ENCODE results near the gene PAQR3. TPM values are rescaled to one million over a fixed set of nuclear protein-coding genes. Genes with fewer than 3 reads are reported as not detected.

PAQR3 gene
- total and polyA plus RNA-seq, 2 experiments from 2014 or later, result 15.9 to 36.3 TPM

DNA sequence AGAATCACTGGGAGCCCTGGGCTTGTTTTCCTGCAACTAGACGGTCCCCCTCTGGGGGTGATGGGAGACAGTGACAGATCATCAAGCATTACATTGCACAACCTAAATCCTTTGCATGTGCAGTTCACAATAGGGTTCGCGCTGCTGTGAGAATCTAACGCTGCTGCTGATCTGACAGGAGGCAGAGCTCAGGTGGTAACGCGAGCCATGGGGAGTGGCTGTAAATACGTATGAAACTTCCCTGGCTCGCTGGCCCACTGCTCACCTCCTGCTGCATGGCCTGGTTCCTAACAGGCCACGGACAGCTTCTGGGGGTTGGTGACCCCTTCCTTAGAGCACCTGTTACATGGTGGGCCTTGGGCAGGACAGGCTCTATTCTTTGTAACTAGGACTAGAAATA, 10.4 kb downstream of the PAQR3 start:
- Mint-ChIP-seq H3K27ac (peak overlapping the region; percentile 39; the same call in 1 of the 2 replicates), H3K4me3 (no peak overlapping the region), H3K9me3 (no peaks in the 10 kb centered on the region)

More for the DNA sequence above, 10.4 kb downstream of the PAQR3 start:
- Histone ChIP-seq H2AFZ (no peak overlapping the region), H4K20me1 (replicated peaks; ENCODE audit: insufficient read depth) (peaks cover 3% of the 10 kb centered on the region; the same call in 1 of the 2 replicates), H3K36me3 (ENCODE audit: insufficient read depth) (peaks cover 13% of the 10 kb centered on the region; the same call in 1 of the 2 replicates), H3K4me3 (no peak overlapping the region), H3K27ac (ENCODE audit: low read depth) (no peak overlapping the region), H3F3A (replicated peaks; ENCODE audit: low read depth) (no peaks in the 10 kb centered on the region), H3K9me2 (ENCODE audit: insufficient read depth) (no peaks in the 10 kb centered on the region), H3K4me2 (no peak overlapping the region), H3K27me3 (ENCODE audit: insufficient read depth) (no peaks in the 10 kb centered on the region), H3K4me1 (ENCODE audit: insufficient read depth) (no peaks in the 10 kb centered on the region), H3K79me2 (replicated peaks; ENCODE audit: insufficient read depth) (no peaks in the 10 kb centered on the region)
- Mint-ChIP-seq H3K27me3 (ENCODE audit: insufficient read depth, low read depth, poor library complexity) (no peaks in the 10 kb centered on the region), H3K36me3 (ENCODE audit: low read depth) (peaks cover 20% of the 10 kb centered on the region; the same call in 2 of the 3 replicates), H3K4me1 (no peaks in the 10 kb centered on the region)
- TF ChIP-seq POLR2AphosphoS5 (IDR thresholded peaks at IDR 0.05; ENCODE audit: low read depth) (no peak), ZNF331 (CRISPR knock-in tag; IDR thresholded peaks at IDR 0.05; ENCODE audit: low read depth) (no peak), CREB1 (CRISPR knock-in tag; IDR thresholded peaks at IDR 0.05; ENCODE audit: low read depth) (no peak), EZH2phosphoT487 (IDR thresholded peaks at IDR 0.05; ENCODE audit: unreplicated experiment) (no peak), STAT1 (IDR thresholded peaks at IDR 0.05; ENCODE audit: unreplicated experiment) (no peak), JUNB (IDR thresholded peaks at IDR 0.05; ENCODE audit: unreplicated experiment) (no peak), ZNF114 (CRISPR knock-in tag; IDR thresholded peaks at IDR 0.05) (no peak), EZH2 (IDR thresholded peaks at IDR 0.05; ENCODE audit: low read depth, unreplicated experiment) (no peak), NANOG (IDR thresholded peaks at IDR 0.05; ENCODE audit: borderline replicate concordance) (no peak)
- TF ChIP-seq, protein P1, sequence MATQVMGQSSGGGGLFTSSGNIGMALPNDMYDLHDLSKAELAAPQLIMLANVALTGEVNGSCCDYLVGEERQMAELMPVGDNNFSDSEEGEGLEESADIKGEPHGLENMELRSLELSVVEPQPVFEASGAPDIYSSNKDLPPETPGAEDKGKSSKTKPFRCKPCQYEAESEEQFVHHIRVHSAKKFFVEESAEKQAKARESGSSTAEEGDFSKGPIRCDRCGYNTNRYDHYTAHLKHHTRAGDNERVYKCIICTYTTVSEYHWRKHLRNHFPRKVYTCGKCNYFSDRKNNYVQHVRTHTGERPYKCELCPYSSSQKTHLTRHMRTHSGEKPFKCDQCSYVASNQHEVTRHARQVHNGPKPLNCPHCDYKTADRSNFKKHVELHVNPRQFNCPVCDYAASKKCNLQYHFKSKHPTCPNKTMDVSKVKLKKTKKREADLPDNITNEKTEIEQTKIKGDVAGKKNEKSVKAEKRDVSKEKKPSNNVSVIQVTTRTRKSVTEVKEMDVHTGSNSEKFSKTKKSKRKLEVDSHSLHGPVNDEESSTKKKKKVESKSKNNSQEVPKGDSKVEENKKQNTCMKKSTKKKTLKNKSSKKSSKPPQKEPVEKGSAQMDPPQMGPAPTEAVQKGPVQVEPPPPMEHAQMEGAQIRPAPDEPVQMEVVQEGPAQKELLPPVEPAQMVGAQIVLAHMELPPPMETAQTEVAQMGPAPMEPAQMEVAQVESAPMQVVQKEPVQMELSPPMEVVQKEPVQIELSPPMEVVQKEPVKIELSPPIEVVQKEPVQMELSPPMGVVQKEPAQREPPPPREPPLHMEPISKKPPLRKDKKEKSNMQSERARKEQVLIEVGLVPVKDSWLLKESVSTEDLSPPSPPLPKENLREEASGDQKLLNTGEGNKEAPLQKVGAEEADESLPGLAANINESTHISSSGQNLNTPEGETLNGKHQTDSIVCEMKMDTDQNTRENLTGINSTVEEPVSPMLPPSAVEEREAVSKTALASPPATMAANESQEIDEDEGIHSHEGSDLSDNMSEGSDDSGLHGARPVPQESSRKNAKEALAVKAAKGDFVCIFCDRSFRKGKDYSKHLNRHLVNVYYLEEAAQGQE (IDR thresholded peaks at IDR 0.05; ENCODE audit: unreplicated experiment), result no peak
- TF ChIP-seq, protein P2, sequence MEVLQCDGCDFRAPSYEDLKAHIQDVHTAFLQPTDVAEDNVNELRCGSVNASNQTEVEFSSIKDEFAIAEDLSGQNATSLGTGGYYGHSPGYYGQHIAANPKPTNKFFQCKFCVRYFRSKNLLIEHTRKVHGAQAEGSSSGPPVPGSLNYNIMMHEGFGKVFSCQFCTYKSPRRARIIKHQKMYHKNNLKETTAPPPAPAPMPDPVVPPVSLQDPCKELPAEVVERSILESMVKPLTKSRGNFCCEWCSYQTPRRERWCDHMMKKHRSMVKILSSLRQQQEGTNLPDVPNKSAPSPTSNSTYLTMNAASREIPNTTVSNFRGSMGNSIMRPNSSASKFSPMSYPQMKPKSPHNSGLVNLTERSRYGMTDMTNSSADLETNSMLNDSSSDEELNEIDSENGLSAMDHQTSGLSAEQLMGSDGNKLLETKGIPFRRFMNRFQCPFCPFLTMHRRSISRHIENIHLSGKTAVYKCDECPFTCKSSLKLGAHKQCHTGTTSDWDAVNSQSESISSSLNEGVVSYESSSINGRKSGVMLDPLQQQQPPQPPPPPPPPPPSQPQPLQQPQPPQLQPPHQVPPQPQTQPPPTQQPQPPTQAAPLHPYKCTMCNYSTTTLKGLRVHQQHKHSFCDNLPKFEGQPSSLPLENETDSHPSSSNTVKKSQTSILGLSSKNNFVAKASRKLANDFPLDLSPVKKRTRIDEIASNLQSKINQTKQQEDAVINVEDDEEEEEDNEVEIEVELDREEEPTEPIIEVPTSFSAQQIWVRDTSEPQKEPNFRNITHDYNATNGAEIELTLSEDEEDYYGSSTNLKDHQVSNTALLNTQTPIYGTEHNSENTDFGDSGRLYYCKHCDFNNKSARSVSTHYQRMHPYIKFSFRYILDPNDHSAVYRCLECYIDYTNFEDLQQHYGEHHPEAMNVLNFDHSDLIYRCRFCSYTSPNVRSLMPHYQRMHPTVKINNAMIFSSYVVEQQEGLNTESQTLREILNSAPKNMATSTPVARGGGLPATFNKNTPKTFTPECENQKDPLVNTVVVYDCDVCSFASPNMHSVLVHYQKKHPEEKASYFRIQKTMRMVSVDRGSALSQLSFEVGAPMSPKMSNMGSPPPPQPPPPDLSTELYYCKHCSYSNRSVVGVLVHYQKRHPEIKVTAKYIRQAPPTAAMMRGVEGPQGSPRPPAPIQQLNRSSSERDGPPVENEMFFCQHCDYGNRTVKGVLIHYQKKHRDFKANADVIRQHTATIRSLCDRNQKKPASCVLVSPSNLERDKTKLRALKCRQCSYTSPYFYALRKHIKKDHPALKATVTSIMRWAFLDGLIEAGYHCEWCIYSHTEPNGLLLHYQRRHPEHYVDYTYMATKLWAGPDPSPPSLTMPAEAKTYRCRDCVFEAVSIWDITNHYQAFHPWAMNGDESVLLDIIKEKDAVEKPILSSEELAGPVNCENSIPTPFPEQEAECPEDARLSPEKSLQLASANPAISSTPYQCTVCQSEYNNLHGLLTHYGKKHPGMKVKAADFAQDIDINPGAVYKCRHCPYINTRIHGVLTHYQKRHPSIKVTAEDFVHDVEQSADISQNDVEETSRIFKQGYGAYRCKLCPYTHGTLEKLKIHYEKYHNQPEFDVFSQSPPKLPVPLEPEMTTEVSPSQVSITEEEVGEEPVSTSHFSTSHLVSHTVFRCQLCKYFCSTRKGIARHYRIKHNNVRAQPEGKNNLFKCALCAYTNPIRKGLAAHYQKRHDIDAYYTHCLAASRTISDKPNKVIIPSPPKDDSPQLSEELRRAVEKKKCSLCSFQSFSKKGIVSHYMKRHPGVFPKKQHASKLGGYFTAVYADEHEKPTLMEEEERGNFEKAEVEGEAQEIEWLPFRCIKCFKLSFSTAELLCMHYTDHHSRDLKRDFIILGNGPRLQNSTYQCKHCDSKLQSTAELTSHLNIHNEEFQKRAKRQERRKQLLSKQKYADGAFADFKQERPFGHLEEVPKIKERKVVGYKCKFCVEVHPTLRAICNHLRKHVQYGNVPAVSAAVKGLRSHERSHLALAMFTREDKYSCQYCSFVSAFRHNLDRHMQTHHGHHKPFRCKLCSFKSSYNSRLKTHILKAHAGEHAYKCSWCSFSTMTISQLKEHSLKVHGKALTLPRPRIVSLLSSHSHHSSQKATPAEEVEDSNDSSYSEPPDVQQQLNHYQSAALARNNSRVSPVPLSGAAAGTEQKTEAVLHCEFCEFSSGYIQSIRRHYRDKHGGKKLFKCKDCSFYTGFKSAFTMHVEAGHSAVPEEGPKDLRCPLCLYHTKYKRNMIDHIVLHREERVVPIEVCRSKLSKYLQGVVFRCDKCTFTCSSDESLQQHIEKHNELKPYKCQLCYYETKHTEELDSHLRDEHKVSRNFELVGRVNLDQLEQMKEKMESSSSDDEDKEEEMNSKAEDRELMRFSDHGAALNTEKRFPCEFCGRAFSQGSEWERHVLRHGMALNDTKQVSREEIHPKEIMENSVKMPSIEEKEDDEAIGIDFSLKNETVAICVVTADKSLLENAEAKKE (CRISPR knock-in tag; IDR thresholded peaks at IDR 0.05), result no peak
- TF ChIP-seq, protein P3, sequence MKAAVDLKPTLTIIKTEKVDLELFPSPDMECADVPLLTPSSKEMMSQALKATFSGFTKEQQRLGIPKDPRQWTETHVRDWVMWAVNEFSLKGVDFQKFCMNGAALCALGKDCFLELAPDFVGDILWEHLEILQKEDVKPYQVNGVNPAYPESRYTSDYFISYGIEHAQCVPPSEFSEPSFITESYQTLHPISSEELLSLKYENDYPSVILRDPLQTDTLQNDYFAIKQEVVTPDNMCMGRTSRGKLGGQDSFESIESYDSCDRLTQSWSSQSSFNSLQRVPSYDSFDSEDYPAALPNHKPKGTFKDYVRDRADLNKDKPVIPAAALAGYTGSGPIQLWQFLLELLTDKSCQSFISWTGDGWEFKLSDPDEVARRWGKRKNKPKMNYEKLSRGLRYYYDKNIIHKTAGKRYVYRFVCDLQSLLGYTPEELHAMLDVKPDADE (IDR thresholded peaks at IDR 0.05), result no peak
- TF ChIP-seq, protein P4, sequence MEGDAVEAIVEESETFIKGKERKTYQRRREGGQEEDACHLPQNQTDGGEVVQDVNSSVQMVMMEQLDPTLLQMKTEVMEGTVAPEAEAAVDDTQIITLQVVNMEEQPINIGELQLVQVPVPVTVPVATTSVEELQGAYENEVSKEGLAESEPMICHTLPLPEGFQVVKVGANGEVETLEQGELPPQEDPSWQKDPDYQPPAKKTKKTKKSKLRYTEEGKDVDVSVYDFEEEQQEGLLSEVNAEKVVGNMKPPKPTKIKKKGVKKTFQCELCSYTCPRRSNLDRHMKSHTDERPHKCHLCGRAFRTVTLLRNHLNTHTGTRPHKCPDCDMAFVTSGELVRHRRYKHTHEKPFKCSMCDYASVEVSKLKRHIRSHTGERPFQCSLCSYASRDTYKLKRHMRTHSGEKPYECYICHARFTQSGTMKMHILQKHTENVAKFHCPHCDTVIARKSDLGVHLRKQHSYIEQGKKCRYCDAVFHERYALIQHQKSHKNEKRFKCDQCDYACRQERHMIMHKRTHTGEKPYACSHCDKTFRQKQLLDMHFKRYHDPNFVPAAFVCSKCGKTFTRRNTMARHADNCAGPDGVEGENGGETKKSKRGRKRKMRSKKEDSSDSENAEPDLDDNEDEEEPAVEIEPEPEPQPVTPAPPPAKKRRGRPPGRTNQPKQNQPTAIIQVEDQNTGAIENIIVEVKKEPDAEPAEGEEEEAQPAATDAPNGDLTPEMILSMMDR (conservative IDR thresholded peaks at IDR 0.05; ENCODE audit: low read depth in 2 of 2), result no peak
- ATAC-seq, result no peak
- no peak for DNase-seq (ENCODE audit: low spot score)

Data from GM23338 (cell line).